Measurements from ENCODE around the gene ATP7B. TPM values are rescaled to one million over a fixed set of nuclear protein-coding genes. Genes with fewer than 3 reads are reported as not detected.

The ATP7B gene
- total and polyA plus RNA-seq, 2 experiments from 2014 or later: 3.9 to 14.4 TPM

DNA sequence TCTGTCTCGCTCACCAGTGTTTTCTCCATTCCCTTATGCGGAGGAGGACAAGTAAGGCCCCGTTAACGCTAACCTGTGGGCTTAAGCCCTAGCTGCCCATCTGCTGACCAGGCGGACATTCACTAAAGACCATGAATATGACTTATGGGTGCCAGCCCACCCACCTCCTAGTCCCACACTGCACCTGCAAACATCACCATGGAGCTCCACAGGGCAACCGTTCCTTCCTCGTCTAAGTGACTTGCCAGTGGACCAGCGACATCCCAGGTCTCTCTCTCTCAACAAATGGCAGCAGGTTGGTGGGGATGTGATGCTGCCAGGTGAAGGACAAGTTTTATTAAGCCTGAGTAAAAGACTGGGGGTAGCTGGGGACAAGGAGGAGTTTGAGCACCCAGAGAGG lies 94.3 kb downstream of the ATP7B start:
- TF ChIP-seq, protein P1, sequence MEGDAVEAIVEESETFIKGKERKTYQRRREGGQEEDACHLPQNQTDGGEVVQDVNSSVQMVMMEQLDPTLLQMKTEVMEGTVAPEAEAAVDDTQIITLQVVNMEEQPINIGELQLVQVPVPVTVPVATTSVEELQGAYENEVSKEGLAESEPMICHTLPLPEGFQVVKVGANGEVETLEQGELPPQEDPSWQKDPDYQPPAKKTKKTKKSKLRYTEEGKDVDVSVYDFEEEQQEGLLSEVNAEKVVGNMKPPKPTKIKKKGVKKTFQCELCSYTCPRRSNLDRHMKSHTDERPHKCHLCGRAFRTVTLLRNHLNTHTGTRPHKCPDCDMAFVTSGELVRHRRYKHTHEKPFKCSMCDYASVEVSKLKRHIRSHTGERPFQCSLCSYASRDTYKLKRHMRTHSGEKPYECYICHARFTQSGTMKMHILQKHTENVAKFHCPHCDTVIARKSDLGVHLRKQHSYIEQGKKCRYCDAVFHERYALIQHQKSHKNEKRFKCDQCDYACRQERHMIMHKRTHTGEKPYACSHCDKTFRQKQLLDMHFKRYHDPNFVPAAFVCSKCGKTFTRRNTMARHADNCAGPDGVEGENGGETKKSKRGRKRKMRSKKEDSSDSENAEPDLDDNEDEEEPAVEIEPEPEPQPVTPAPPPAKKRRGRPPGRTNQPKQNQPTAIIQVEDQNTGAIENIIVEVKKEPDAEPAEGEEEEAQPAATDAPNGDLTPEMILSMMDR (IDR thresholded peaks at IDR 0.05; ENCODE audit: low read depth, low read length): no peak
- Histone ChIP-seq H3K9me3 (ENCODE audit: low read depth) (no peaks in the 10 kb centered on the region), H3K36me3 (no peaks in the 10 kb centered on the region), H3K4me3 (no peak overlapping the region), H3K27ac (no peak overlapping the region), H3K4me1 (ENCODE audit: low read depth) (no peaks in the 10 kb centered on the region), H3K27me3 (no peaks in the 10 kb centered on the region)
- DNase-seq (ENCODE audit: low read depth in 1 of 2, low spot score in 1 of 2): no peak

DNA sequence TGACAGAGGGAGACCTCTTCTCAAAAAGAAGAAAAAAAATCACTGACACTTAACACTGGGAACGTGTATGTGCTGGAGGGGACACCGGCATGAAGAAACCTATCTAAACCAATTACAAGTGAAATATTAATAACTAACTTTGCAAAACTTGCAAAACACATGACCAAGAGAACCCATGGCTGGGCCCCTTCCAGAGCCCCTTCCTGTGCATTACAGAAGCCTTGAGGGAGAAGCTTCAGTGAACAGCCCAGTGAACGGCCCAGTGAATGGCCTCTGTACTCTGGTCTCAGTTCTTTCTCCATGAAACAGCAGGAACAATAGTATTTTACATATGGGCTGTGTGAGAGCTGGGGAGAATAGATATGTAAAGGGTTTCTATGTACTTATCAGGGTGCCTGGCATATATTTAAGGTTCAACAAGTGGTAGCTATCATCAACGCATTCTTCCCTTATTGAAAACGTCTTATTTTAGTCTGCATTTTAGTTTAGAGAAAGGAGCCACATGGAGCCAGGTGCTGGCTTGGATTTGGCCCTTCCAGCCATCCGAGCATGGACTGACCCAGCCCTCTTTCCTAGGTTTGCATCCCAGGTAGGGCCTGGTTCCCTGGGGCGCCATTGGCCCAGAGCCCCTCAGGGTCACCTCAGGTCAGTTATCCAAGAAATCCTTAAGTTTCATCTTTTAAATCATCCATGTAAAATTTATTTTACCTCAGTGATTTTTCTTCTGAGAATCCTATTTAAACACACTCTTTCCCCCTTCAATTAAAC lies 95.0 kb downstream of the ATP7B start:
- Histone ChIP-seq H3K4me3 (no peak overlapping the region), H3K4me1 (ENCODE audit: low read depth) (no peaks in the 10 kb centered on the region), H3K27me3 (no peaks in the 10 kb centered on the region), H3K9me3 (ENCODE audit: low read depth) (no peaks in the 10 kb centered on the region), H3K27ac (no peak overlapping the region), H3K36me3 (no peaks in the 10 kb centered on the region)
- TF ChIP-seq, protein P1 (IDR thresholded peaks at IDR 0.05; ENCODE audit: low read depth, low read length): no peak
- DNase-seq (ENCODE audit: low read depth in 1 of 2, low spot score in 1 of 2): no peak

DNA sequence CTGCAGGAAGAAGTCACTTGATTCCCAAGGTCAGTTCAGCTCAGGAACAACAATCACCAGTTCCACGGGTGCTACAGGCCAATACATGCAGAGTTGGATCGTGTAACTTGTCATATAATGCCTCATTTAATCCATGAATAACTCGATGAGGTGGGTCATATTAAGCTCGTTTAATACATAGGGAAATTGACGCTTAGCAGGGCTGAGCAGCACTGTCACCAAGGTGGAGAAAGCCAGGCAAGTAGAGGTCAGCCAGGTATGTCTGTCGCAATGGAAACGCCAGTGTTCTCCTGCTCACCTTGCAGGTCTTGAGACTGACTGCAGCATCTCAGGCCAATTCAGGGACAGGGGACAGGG lies 97.1 kb downstream of the ATP7B start:
- Histone ChIP-seq H3K4me1 (ENCODE audit: low read depth) (no peaks in the 10 kb centered on the region), H3K9me3 (ENCODE audit: low read depth) (no peaks in the 10 kb centered on the region), H3K27me3 (no peaks in the 10 kb centered on the region), H3K27ac (no peak overlapping the region), H3K4me3 (no peak overlapping the region), H3K36me3 (no peaks in the 10 kb centered on the region)
- DNase-seq (ENCODE audit: low read depth in 1 of 2, low spot score in 1 of 2): no peak
- TF ChIP-seq, protein P1 (IDR thresholded peaks at IDR 0.05; ENCODE audit: low read depth, low read length): no peak

DNA sequence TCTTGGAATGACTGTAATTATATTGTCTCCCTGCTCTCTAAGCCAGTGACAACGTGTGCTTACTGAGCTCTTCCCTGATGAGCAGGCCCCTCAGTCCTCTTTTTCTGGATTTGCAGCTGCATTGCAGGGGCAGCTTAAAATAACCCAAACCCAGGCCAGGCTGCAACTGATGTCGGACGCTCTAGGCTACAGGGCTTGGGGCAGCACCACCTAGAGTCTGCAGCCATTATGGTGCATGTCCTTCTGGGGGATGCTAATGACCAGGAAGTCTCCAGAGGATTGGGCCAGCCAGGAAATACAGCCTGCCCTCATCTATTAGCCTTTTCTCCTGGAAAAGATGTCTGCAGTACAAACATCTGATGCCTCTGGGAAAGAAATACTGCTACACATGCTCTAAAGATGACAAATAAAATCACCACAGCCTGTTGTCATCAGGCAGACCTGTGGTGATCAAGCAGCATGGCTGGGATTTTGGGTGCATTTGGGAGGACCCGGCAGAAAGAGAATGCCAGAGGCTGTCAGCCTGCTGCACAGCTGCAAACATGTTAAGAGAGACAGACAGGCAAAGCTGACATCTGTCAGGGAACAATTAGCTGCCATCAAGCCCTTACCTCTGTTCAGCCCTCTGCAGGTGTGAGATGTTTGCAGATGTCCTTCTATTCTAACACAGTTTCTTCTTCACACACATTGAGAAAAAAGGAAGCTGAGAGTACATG lies 97.7 kb downstream of the ATP7B start:
- Histone ChIP-seq H3K4me1 (ENCODE audit: low read depth) (no peaks in the 10 kb centered on the region), H3K27me3 (no peaks in the 10 kb centered on the region), H3K36me3 (no peaks in the 10 kb centered on the region), H3K27ac (no peak overlapping the region), H3K4me3 (no peak overlapping the region), H3K9me3 (ENCODE audit: low read depth) (no peaks in the 10 kb centered on the region)
- peak in 1 of 2 donors; percentile 43 for DNase-seq (ENCODE audit: low read depth in 1 of 2, low spot score in 1 of 2)
- TF ChIP-seq, protein P1 (IDR thresholded peaks at IDR 0.05; ENCODE audit: low read depth, low read length): peak; percentile 3

DNA sequence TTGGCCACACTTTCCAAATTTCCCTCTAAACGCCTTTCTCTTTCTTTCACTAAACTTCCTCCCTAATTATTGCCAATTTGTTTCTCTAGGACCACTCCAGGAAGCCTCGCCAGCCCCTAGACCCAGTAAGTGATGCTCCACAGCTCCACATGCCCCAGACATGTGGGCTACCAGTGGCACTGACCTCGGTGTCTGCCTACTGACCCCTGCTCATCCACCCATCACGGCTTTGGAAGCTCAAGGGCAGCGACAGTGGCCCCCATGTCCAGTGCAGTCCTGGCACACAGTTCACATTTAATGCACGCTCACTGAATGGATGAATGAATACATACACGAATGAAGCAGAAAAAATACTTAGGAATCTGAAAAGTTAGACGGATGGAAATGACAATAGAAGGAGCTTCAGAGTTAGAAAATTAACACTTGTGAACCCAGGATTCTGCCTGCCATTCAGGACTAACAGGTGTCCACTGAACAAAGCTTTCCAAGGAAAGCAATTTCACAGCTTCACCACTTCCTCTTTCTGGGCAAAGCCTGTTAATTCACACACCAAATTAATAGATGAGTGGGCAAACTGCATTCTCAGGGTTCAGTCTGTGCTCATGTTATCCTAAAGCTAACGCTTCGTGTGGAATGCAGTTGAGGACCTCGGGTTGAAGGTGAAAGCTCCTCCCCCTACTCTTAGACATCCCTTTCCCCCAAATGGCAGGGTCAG lies 98.6 kb downstream of the ATP7B start:
- no peaks in the 10 kb centered on the region for H3K4me1 ChIP-seq (ENCODE audit: low read depth)
- H3K4me3 ChIP-seq: no peak overlapping the region
- no peaks in the 10 kb centered on the region for H3K27me3 ChIP-seq
- DNase-seq (ENCODE audit: low read depth in 1 of 2, low spot score in 1 of 2): no peak
- no peaks in the 10 kb centered on the region for H3K36me3 ChIP-seq
- no peaks in the 10 kb centered on the region for H3K9me3 ChIP-seq (ENCODE audit: low read depth)
- H3K27ac ChIP-seq: no peak overlapping the region
- TF ChIP-seq, protein P1 (IDR thresholded peaks at IDR 0.05; ENCODE audit: low read depth, low read length): no peak
